DMS53 treated with DMSO at 0.1 percent for 48 hours (cell line): ENCODE results near the gene TAS2R42.

ENCODE experiments used
- DNase-seq: peaks from one replicate; lab custom pipeline; 2025; ENCODE audit not compliant: unreplicated experiment; lab: John Stamatoyannopoulos, UW

Gene TAS2R42

DNA sequence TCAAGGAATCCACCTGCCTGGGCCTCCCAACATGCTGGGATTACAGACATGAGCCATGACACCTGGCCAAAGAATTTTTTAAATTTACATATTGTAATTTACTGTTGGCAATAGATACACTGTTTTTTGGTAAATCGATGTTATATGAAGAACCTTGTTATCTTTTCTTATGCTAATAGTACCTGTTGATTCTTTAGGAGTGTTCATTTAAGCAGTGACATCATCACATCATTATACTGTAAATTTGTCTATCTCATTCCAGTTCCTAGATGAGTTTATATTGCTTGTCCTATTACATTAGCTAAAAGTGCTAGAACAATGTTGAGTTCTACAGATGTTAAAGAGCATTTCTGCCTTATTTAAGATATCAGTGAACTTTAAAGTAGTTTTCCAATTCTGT lies 39.3 kb downstream of the TAS2R42 start:
- DNase-seq = no peak

DNA sequence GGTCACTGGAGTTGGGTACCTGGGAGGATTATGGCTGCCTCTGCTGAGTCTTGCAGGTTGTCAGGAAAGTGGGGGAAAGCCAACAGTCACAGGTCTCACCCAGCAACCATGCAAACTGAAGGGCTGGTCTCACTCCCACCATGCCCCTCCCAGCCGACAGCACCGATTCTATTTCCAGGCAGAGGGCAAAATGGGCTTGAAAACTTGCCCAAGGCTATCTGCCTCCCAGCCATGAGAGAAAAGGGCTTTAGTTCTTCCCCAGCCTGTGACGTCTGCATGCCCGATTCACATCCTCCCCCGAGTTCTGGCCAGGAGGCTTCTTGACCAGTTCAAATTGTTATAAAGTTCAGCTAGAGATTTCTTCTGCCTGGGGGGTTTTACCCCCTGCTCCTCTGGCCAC lies 42.4 kb downstream of the TAS2R42 start:
- no peak for DNase-seq

- DNase-seq = no peak
These were observed 43.4 kb downstream of the TAS2R42 start for GRCh38 chr12:11143352-11143751.

GRCh38 chr12:11136075-11136474 lies 50.7 kb downstream of the TAS2R42 start:
- DNase-seq = no peak
